Vagina (tissue), 2 donors: ENCODE results near the gene PRR18. TPM values are rescaled to one million over a fixed set of nuclear protein-coding genes. Genes with fewer than 3 reads are reported as not detected.

Experiments used
- DNase-seq, 2 donors: peaks; one replicate each; pipeline ENCODE4 v3.0.0-alpha.2; 2017; ENCODE audit errors: extremely low spot score in 2 of 2
- H3K27ac ChIP-seq: fragments of 200-600 bp; sonication (generic); one replicate; pipeline ENCODE4 v1.5.1; 2019
- H3K27me3 ChIP-seq: fragments of 200-600 bp; sonication (generic); one replicate; pipeline ENCODE4 v1.5.1; 2019
- H3K36me3 ChIP-seq, 2 donors: fragments of 200-600 bp; sonication (generic); one replicate each; pipeline ENCODE4 v1.5.1; 2017 to 2019
- H3K4me1 ChIP-seq: fragments of 200-600 bp; sonication (generic); one replicate; pipeline ENCODE4 v1.5.1; 2019
- H3K4me3 ChIP-seq, 2 donors: fragments of 200-600 bp; sonication (generic); 1 replicate in 1 of 2; 2 replicates in 1 of 2; pipeline ENCODE4 v1.5.1; 2016 to 2019
- H3K9me3 ChIP-seq: fragments of 200-600 bp; sonication (generic); one replicate; pipeline ENCODE4 v1.5.1; 2019
- POLR2A ChIP-seq, 2 donors: fragments of 450-650 bp; IDR thresholded peaks; one replicate each; pipeline ENCODE4 v1.6.1; 2017; ENCODE audit warnings: antibody characterized with exemption in 2 of 2, mild to moderate bottlenecking in 2 of 2, moderate library complexity in 2 of 2
- POLR2AphosphoS5 ChIP-seq, 2 donors: sonication (generic); formaldehyde crosslinking; IDR thresholded peaks; one replicate each; pipeline ENCODE4 v1.9.0; 2017; ENCODE audit warnings: antibody characterized with exemption in 2 of 2, mild to moderate bottlenecking in 2 of 2, low read depth in 1 of 2; ENCODE audit not compliant: insufficient read depth in 1 of 2
- intact Hi-C: fragments of 100-400 bp; cut with DNase I; formaldehyde crosslinking; loops from one replicate; pipeline ENCODE4 v1.15.1; 2023
- total RNA-seq: library from RNA; depleted of rRNA; stranded (reverse); fragments of >200 nt; gene quantifications from one replicate; pipeline ENCODE4 v1.2.3, GENCODE V29; 2016
- TF ChIP-seq, protein P1 (sequence below), 3 experiments: fragments of 450-650 bp in 2 of 3; fragments of 200-600 bp in 1 of 3; sonication (generic) in 1 of 3; IDR thresholded peaks; one replicate each; pipeline ENCODE4 v1.5.1; 2017 to 2019; ENCODE audit warnings: antibody characterized with exemption in 3 of 3, mild to moderate bottlenecking in 2 of 3, moderate library complexity in 2 of 3

The PRR18 gene
- total RNA-seq, 1 donor from 2014 or later = not detected

DNA sequence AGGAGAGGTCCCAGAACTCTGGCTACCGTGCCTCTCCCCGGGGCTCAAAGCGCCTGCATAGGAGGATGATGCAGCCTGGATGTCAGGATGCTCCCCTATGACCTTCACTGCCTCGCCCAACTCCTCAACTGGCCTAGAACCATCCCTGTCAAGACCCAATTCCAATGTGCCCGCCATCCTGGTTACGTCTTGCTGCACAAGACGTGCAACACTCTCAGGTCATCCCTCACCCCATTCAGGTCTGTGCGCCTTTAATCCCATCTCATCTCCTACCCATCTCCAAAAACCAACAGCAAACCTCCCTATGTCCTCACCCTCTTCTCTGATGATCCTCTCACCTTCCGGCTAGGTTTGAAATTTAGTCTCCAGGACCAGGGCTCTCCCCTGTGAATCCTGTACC, 30.7 kb upstream of the PRR18 start:
- no peaks in the 10 kb centered on the region for H3K27me3 ChIP-seq
- H3K4me1 ChIP-seq = peaks cover 45% of the 10 kb centered on the region
- DNase-seq = no peak
- TF ChIP-seq POLR2A (IDR thresholded peaks at IDR 0.05) = no peak
- TF ChIP-seq POLR2AphosphoS5 (IDR thresholded peaks at IDR 0.05; ENCODE audit: insufficient read depth in 1 of 2, low read depth in 1 of 2) = no peak
- TF ChIP-seq, protein P1, sequence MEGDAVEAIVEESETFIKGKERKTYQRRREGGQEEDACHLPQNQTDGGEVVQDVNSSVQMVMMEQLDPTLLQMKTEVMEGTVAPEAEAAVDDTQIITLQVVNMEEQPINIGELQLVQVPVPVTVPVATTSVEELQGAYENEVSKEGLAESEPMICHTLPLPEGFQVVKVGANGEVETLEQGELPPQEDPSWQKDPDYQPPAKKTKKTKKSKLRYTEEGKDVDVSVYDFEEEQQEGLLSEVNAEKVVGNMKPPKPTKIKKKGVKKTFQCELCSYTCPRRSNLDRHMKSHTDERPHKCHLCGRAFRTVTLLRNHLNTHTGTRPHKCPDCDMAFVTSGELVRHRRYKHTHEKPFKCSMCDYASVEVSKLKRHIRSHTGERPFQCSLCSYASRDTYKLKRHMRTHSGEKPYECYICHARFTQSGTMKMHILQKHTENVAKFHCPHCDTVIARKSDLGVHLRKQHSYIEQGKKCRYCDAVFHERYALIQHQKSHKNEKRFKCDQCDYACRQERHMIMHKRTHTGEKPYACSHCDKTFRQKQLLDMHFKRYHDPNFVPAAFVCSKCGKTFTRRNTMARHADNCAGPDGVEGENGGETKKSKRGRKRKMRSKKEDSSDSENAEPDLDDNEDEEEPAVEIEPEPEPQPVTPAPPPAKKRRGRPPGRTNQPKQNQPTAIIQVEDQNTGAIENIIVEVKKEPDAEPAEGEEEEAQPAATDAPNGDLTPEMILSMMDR (IDR thresholded peaks at IDR 0.05) = no peak
- intact Hi-C loops = loop anchor here (10.0 kb wide), 1 partner anchor 46 kb away; the partner anchor contains the start of gene MPC1
- no peak overlapping the region for H3K27ac ChIP-seq
- peaks cover 0 to 6% of the 10 kb centered on the region in 2 donors for H3K36me3 ChIP-seq
- H3K4me3 ChIP-seq = no peak overlapping the region
- H3K9me3 ChIP-seq = no peaks in the 10 kb centered on the region

DNA sequence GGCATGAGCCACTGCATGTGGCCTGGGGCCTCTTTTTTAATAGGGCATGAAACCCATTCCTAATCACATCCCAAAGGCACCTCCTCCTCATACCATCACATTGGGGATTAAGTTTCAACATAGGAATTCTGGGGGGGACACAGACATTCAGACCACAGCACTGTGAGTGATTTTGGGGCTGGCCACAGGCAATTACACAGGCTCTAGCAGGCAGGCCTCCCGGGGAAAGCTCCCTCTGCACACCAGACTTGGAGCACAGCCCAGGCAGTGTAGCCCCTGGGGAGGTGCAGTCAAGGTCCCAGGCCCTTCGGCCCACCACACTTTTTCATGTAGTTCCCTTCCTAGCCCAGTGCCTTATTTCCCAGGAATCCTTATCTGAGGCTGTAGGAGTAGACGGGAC, 28.7 kb upstream of the PRR18 start:
- no peaks in the 10 kb centered on the region for H3K9me3 ChIP-seq
- no peak overlapping the region for H3K27ac ChIP-seq
- peaks cover 0 to 6% of the 10 kb centered on the region in 2 donors for H3K36me3 ChIP-seq
- no peaks in the 10 kb centered on the region for H3K27me3 ChIP-seq
- H3K4me3 ChIP-seq = no peak overlapping the region
- no peak for TF ChIP-seq POLR2A (IDR thresholded peaks at IDR 0.05)
- TF ChIP-seq, protein P1 (IDR thresholded peaks at IDR 0.05) = no peak
- peaks cover 54% of the 10 kb centered on the region for H3K4me1 ChIP-seq
- intact Hi-C loops = loop anchor here (10.0 kb wide), 1 partner anchor 48 kb away; the partner anchor contains the start of gene MPC1
- no peak for DNase-seq

DNA sequence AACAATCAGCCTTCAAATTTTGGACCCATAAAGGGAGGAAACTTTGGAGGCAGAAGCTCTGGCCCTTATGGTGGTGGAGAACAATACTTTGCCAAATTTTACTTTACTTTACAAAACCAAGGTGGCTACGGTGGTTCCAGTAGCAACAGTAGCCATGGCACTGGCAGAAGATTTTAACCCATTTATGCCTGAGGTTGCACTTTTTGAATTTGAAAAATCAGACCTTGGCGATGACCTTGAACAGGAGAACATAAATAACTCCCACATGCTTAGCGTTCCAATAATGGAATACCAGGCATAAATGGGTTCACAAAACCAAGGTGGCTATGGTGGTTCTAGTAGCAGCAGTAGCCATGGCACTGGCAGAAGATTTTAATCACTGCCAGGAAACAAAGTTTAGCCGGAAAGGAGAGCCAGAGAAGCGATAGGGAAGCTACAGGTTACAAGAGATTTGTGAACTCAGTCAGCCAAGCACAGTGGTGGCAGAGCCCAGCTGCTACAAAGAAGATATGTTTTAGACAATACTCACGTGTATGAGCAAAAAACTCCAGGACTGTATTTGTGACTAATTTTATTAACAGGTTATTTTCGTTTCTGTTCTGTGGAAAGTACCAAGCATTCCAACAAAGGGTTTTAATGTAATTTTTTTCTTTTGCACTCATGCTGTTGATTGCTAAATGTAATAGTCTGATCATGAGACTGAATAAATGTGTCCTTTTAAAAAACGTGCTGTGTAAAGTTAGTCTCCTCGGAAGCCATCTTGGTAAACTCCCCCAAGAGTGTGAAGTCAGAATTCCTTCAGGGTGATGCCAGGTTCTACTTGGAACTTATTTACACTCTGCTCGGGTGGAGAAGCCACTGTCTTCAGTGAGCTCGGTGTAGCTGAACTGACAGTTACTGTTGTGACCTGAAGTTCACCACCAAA, 27.4 kb upstream of the PRR18 start:
- peaks cover 42% of the 10 kb centered on the region for H3K4me1 ChIP-seq
- intact Hi-C loops = loop anchor here (10.0 kb wide), 1 partner anchor 49 kb away; the partner anchor contains the start of gene MPC1
- TF ChIP-seq POLR2A (IDR thresholded peaks at IDR 0.05) (no peak), POLR2AphosphoS5 (IDR thresholded peaks at IDR 0.05; ENCODE audit: insufficient read depth in 1 of 2, low read depth in 1 of 2) (no peak)
- TF ChIP-seq, protein P1 (IDR thresholded peaks at IDR 0.05) = no peak
- no peak for DNase-seq
- H3K27ac ChIP-seq = no peak overlapping the region
- H3K4me3 ChIP-seq = no peak overlapping the region
- peaks cover 0 to 6% of the 10 kb centered on the region in 2 donors for H3K36me3 ChIP-seq
- H3K27me3 ChIP-seq = no peaks in the 10 kb centered on the region
- no peaks in the 10 kb centered on the region for H3K9me3 ChIP-seq

DNA sequence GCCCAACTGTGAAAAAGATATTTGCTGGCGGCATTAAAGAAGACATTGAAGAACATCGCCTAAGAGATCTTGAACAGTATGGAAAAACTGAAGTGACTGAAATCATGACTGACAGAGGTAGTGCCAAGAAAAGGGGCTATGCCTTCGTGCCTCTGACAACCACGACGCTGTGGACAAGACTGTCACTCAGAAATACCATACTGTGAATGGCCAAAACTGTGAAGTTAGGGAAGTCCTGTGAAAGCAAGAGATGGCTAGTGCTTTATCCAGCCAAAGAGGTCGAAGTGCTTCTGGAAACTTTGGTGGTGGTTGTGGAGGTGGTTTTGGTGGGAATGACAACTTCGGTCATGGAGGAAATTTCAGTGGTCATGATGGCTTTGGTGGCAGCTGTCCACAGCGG, 26.7 kb upstream of the PRR18 start:
- no peaks in the 10 kb centered on the region for H3K9me3 ChIP-seq
- TF ChIP-seq POLR2A (IDR thresholded peaks at IDR 0.05) (no peak), POLR2AphosphoS5 (IDR thresholded peaks at IDR 0.05; ENCODE audit: insufficient read depth in 1 of 2, low read depth in 1 of 2) (no peak)
- TF ChIP-seq, protein P1 (IDR thresholded peaks at IDR 0.05) = no peak
- intact Hi-C loops = loop anchor here (10.0 kb wide), 1 partner anchor 50 kb away; the partner anchor contains the start of gene MPC1
- DNase-seq = no peak
- H3K36me3 ChIP-seq = peaks cover 0 to 6% of the 10 kb centered on the region in 2 donors
- no peaks in the 10 kb centered on the region for H3K27me3 ChIP-seq
- no peak overlapping the region for H3K27ac ChIP-seq
- H3K4me3 ChIP-seq = no peak overlapping the region
- H3K4me1 ChIP-seq = peaks cover 34% of the 10 kb centered on the region
